ENCODE data around the gene MRS2. TPM values are rescaled to one million over a fixed set of nuclear protein-coding genes. Genes with fewer than 3 reads are reported as not detected.
A peak's percentile ranks its signal among the peaks of the same experiment; 100 is the strongest.

The MRS2 gene
- total RNA-seq, 1 experiment from 2014 or later, result 85.8 TPM

GRCh38 chr6:24374612-24375011 is 28.1 kb upstream of the MRS2 start:
- Histone ChIP-seq H2BK15ac (ENCODE audit: low read depth, low read length) (no peak overlapping the region), H3K4ac (ENCODE audit: low read depth, low read length) (no peak overlapping the region), H2BK12ac (ENCODE audit: insufficient read length, low read depth, low read length) (no peak overlapping the region), H3K79me2 (ENCODE audit: insufficient read depth, low read length) (no peaks in the 10 kb centered on the region), H3K27me3 (ENCODE audit: insufficient read depth, low read length) (no peaks in the 10 kb centered on the region), H4K20me1 (ENCODE audit: control insufficient read depth, insufficient read depth, insufficient read length) (no peaks in the 10 kb centered on the region), H3K23me2 (ENCODE audit: insufficient read length, low read depth, low read length, poor library complexity, severe bottlenecking) (no peaks in the 10 kb centered on the region), H3K27ac (ENCODE audit: insufficient read length, low read depth, low read length) (no peak overlapping the region), H2BK20ac (ENCODE audit: low read depth, low read length, poor library complexity, severe bottlenecking) (no peak overlapping the region), H3K9ac (ENCODE audit: extremely low read depth, insufficient read length, low read length) (no peak overlapping the region), H2BK5ac (ENCODE audit: insufficient read length, low read length) (no peak overlapping the region), H3K4me2 (ENCODE audit: insufficient read depth, insufficient read length, low read length) (no peak overlapping the region), H3K18ac (ENCODE audit: insufficient read length, low read depth, low read length) (no peak overlapping the region), H3K14ac (ENCODE audit: insufficient read depth, low read length) (no peak overlapping the region; the same call in 1 of the 2 replicates), H4K5ac (ENCODE audit: insufficient read length, low read depth, low read length) (no peak overlapping the region), H3K56ac (ENCODE audit: insufficient read length, low read depth, low read length) (no peak overlapping the region), H3K79me1 (ENCODE audit: insufficient read depth, low read depth, low read length, poor library complexity, severe bottlenecking) (no peaks in the 10 kb centered on the region), H2AFZ (ENCODE audit: low read length) (no peak overlapping the region), H2AK5ac (ENCODE audit: insufficient read length, low read length) (no peak overlapping the region), H3K23ac (ENCODE audit: insufficient read length, low read depth, low read length) (no peak overlapping the region), H3T11ph (ENCODE audit: low read length) (no peak overlapping the region), H4K91ac (ENCODE audit: insufficient read length, low read depth, low read length) (no peak overlapping the region), H4K8ac (replicated peaks; ENCODE audit: insufficient read length, low read depth, low read length) (no peak overlapping the region), H2BK120ac (ENCODE audit: low read depth, low read length, poor library complexity, severe bottlenecking) (no peak overlapping the region), H3K9me3 (ENCODE audit: control insufficient read depth, low read depth, low read length) (no peaks in the 10 kb centered on the region), H3K4me1 (ENCODE audit: insufficient read depth, low read length) (no peaks in the 10 kb centered on the region; the same call in 1 of the 2 replicates)
- peak overlapping the region in 1 of 3 experiments; percentile 10; a peak in 2 of 7 replicates for H3K27ac Mint-ChIP-seq
- no CpG with 5 or more reads among the region's 6 CpGs for WGBS (ENCODE audit: extremely low coverage, insufficient read length, low lambda C conversion rate)
- peaks cover 3 to 4% of the 10 kb centered on the region in 2 experiments; a peak in 1 of 5 replicates for H3K9me3 Mint-ChIP-seq
- H3K36me3 Mint-ChIP-seq (ENCODE audit: insufficient read depth in 1 of 3, low read depth in 3 of 3), result no peaks in the 10 kb centered on the region
- TF ChIP-seq CTCF (conservative IDR thresholded peaks at IDR 0.05), result no peak
- peaks cover 18 to 20% of the 10 kb centered on the region in 2 experiments for H3K4me1 Mint-ChIP-seq
- no peak for DNase-seq
- no peaks in the 10 kb centered on the region for H3K27me3 Mint-ChIP-seq (ENCODE audit: low read depth)
- H3K4me3 Mint-ChIP-seq, result no peak overlapping the region; a peak in 1 of 5 replicates

All from H9 (cell line).